Activated CD4-positive, alpha-beta T cell treated with anti-CD3 and anti-CD28 coated beads for 36 hours (primary cell): Measurements from ENCODE around the gene WDR37. TPM values are rescaled to one million over a fixed set of nuclear protein-coding genes. Genes with fewer than 3 reads are reported as not detected.

Experiments
- ATAC-seq: fragments of 200-7000 bp; cut with Tn5 transposase; one replicate; pipeline ENCODE4 v1.10.0; 2021; ENCODE audit warnings: mild to moderate bottlenecking, moderate library complexity
- CTCF ChIA-PET: fragments of 350-600 bp; sonication (Branson Sonifier 250); formaldehyde crosslinking; loops from one replicate; lab custom pipeline; 2021; ENCODE audit warnings: antibody characterized with exemption; lab: Charles Lee
- POLR2A ChIA-PET: fragments of 350-600 bp; sonication (Branson Sonifier 250); formaldehyde crosslinking; loops from one replicate; lab custom pipeline; 2021; ENCODE audit warnings: antibody characterized with exemption, inconsistent platforms; lab: Charles Lee
- DNase-seq: peaks from one replicate; pipeline ENCODE4 v3.0.0-alpha.2; 2020
- H3K27ac Mint-ChIP-seq: one replicate; pipeline ENCODE4 v1.8.0; 2021; ENCODE audit warnings: mixed read lengths
- H3K27me3 Mint-ChIP-seq: one replicate; pipeline ENCODE4 v1.8.0; 2021; ENCODE audit warnings: mixed read lengths
- H3K36me3 Mint-ChIP-seq: one replicate; pipeline ENCODE4 v1.8.0; 2021; ENCODE audit warnings: low read depth, mixed read lengths
- H3K4me1 Mint-ChIP-seq: one replicate; pipeline ENCODE4 v1.8.0; 2021; ENCODE audit warnings: mixed read lengths
- H3K4me3 Mint-ChIP-seq: one replicate; pipeline ENCODE4 v1.8.0; 2021; ENCODE audit warnings: mild to moderate bottlenecking, moderate library complexity, mixed read lengths
- H3K9me3 Mint-ChIP-seq: one replicate; pipeline ENCODE4 v1.8.0; 2021; ENCODE audit warnings: low read depth, mixed read lengths
- intact Hi-C, 2 experiments: fragments of 100-400 bp; cut with DNase I in 1 of 2; cut with micrococcal nuclease in 1 of 2; formaldehyde crosslinking; loops; one replicate each; pipeline versions ENCODE4 v1.14.2 to v1.15.1; 2022 to 2024; cut with DNase I, micrococcal nuclease
- total RNA-seq, 2 experiments: library from RNA; stranded (reverse); gene quantifications; one replicate each; pipeline ENCODE4 v1.2.3, GENCODE V29; 2021

The WDR37 gene
- total RNA-seq, 2 experiments from 2014 or later = 16.3 to 16.8 TPM

DNA sequence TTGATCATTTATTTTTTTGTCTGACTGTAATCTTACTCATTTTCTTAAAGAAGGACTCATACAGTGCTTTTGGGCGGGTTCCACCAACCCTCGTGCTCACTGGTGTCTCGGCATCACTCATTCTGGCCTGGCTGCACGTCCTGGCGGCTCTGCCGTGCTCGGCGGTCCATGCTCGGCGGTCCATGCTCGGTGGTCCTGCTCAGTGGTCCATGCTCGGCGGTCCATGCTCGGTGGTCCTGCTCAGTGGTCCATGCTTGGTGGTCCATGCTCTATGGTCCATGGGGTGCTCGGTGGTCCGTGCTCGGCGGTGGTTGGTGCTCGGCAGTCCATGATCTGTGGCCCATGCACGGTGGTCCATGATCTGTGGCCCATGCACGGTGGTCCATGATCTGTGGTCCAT is 72.5 kb downstream of the WDR37 start:
- peaks cover 50% of the 10 kb centered on the region for H3K36me3 Mint-ChIP-seq
- no peak for DNase-seq

DNA sequence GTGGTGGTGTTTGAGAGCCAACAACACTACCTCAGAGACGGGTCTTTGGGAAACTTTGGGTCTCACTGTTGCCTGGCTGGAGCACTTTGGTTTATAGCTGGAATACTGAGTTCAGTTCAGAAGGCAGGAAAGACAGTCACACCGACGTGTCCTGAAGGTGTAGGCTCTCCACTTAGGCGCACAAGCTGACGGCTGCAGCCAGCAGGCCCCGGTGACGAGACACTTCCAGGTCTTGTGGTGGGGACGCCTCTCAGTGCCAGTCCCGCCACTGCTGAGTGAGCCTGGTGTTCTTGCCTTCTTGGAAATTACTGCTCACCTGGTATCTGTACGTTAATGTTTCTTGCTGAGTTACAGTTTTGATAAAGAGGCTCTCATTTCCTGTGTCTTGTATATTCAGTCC is 74.0 kb downstream of the WDR37 start:
- Mint-ChIP-seq H3K4me3 (no peak overlapping the region), H3K27ac (no peak overlapping the region), H3K27me3 (no peaks in the 10 kb centered on the region), H3K9me3 (no peaks in the 10 kb centered on the region), H3K4me1 (peaks cover 7% of the 10 kb centered on the region), H3K36me3 (peaks cover 39% of the 10 kb centered on the region)
- ChIA-PET CTCF (no interaction called here), POLR2A (no interaction called here)
- ATAC-seq (no peak), DNase-seq (no peak)
- intact Hi-C loops = no loop called here

More for the DNA sequence above, 72.5 kb downstream of the WDR37 start:
- Mint-ChIP-seq H3K4me3 (no peak overlapping the region), H3K4me1 (peaks cover 11% of the 10 kb centered on the region), H3K27me3 (no peaks in the 10 kb centered on the region), H3K9me3 (no peaks in the 10 kb centered on the region), H3K27ac (no peak overlapping the region)
- ChIA-PET POLR2A (no interaction called here), CTCF (no interaction called here)
- ATAC-seq = no peak
- intact Hi-C loops = no loop called here

DNA sequence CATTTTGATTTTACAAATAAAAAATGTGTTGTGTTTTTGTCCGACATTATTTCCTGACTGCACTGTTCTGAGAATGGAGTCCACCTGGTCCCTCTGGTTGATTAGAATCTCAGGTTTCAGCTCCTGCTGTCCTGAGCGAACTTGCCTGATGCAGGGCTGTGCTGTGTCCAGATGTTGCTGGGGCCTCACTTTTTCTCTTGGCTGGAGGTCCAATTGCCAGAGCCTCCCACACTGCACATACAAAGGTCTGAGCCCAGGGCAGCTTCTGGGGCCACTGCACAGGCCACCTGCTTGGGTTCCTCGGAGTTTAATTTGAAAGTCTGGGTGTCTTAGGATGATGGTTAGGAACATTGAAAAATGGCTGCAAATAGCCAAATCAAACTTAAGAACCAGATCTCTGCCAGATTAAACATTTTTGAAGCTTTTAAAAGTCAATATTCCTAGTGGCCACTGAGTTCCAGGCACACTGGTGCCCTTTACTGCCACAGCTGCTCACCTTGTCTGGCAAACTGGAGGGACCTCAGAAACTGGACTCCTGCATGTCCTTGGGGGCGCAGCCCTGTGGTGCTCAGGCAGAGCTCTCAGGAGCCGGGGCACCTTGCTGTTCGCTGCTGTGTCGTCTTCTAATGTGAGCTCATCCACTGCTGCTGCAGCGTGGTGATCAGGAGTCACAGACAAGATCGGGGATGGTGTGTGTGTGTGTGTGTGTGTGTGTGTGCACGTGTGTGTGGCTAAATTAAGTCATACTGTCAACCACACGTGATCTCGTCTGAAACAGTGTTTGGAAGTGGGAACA is 75.0 kb downstream of the WDR37 start:
- CTCF ChIA-PET = no interaction called here
- H3K4me3 Mint-ChIP-seq = no peak overlapping the region

DNA sequence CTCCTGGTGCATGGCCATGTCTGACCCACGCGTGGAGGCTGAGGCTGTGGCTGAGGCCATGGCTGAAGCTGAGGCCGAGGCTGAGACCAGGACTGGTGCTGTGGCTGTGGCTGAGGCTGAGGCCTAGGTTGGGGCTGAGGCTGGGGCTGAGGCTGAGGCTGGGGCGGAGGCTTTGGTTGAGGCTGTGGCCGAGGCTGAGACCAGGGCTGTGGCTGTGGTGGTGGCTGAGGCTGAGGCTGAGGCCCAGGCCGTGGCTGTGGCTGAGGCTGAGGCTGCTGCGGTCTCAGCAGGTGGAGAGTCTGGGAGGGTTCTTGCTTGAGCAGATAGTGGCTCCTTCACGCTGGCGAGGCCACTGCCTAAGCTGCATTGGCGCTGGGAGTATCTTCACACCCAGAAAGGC is 76.4 kb downstream of the WDR37 start:
- CTCF ChIA-PET = interaction anchor here (0.7 to 1.0 kb wide), 2 partner anchors 22 to 179 kb away, joined by 3 read pairs; no protein-coding TSS in a partner anchor
- Mint-ChIP-seq H3K27ac (peak overlapping the region; percentile 10), H3K9me3 (no peaks in the 10 kb centered on the region), H3K4me3 (no peak overlapping the region), H3K27me3 (no peaks in the 10 kb centered on the region), H3K36me3 (peaks cover 29% of the 10 kb centered on the region), H3K4me1 (peaks cover 7% of the 10 kb centered on the region)
- POLR2A ChIA-PET = no interaction called here
- DNase-seq = no peak
- intact Hi-C loops = no loop called here
- ATAC-seq = no peak

More for the DNA sequence above, 75.0 kb downstream of the WDR37 start:
- peaks cover 7% of the 10 kb centered on the region for H3K4me1 Mint-ChIP-seq
- intact Hi-C loops = no loop called here
- no peaks in the 10 kb centered on the region for H3K27me3 Mint-ChIP-seq
- POLR2A ChIA-PET = no interaction called here
- DNase-seq = no peak
- peaks cover 33% of the 10 kb centered on the region for H3K36me3 Mint-ChIP-seq
- no peak for ATAC-seq
- no peak overlapping the region for H3K27ac Mint-ChIP-seq
- H3K9me3 Mint-ChIP-seq = no peaks in the 10 kb centered on the region

DNA sequence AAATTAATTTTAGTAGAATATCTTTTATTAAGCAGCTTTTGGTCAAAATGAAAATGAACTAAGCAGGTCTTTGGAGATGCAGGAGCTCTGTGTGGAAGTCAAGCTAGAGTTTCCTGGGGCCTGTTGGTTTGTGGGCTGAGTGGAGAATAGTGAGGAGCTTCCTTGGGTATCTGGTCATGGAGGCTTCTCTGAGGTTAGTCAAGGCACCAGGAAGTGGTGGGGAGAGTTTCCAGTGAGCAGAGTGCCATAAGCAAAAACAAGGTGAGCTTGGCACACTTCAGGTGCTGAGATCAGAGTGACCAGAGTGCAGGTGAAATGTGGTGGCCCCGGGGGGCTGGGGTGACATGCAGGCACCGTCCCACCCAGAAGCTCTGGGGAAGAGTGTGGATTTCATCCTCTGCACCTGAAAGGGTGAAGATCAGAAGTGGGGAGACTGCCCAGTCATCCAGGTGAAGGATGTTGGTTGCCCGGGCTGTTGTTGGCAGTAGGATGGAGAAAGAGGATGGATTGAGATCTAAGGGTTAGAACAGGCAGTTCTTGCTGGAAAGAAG is 77.4 kb downstream of the WDR37 start:
- peaks cover 7% of the 10 kb centered on the region for H3K4me1 Mint-ChIP-seq
- intact Hi-C loops = no loop called here
- peaks cover 5% of the 10 kb centered on the region for H3K9me3 Mint-ChIP-seq
- POLR2A ChIA-PET = no interaction called here
- DNase-seq (no peak), ATAC-seq (no peak)
- CTCF ChIA-PET = interaction anchor here (0.6 kb wide), 1 partner anchor 340 kb away, joined by 3 read pairs; no protein-coding TSS in a partner anchor
- H3K27ac Mint-ChIP-seq = peak overlapping the region; percentile 34
- peaks cover 29% of the 10 kb centered on the region for H3K36me3 Mint-ChIP-seq
- H3K4me3 Mint-ChIP-seq = no peak overlapping the region
- H3K27me3 Mint-ChIP-seq = no peaks in the 10 kb centered on the region

DNA sequence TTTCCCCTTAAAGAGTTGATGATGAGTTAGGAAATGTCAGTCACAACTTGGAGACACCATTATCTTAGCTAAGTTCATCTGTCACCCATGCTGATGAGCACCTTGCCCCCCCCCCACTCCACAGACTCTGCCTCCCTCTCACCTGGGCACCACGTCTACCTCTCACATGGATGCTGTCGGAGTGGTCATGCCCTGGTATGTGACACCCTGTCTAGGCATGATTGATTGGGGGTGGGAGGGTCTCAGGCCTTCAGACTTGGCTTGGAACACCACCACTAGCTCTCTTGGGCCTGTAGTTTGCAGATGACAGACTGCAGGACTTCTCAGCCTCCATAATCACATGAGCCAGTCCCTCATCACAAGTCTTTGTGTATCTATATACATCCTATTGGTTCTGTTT is 78.0 kb downstream of the WDR37 start:
- Mint-ChIP-seq H3K36me3 (peaks cover 25% of the 10 kb centered on the region), H3K27ac (no peak overlapping the region), H3K4me3 (no peak overlapping the region), H3K9me3 (peaks cover 10% of the 10 kb centered on the region), H3K4me1 (peaks cover 7% of the 10 kb centered on the region), H3K27me3 (no peaks in the 10 kb centered on the region)
- intact Hi-C loops = no loop called here
- ChIA-PET CTCF (interaction anchor here (0.6 to 1.2 kb wide), 2 partner anchors 9 to 340 kb away, joined by 3 to 5 read pairs; no protein-coding TSS in a partner anchor), POLR2A (no interaction called here)
- DNase-seq (no peak), ATAC-seq (no peak)

DNA sequence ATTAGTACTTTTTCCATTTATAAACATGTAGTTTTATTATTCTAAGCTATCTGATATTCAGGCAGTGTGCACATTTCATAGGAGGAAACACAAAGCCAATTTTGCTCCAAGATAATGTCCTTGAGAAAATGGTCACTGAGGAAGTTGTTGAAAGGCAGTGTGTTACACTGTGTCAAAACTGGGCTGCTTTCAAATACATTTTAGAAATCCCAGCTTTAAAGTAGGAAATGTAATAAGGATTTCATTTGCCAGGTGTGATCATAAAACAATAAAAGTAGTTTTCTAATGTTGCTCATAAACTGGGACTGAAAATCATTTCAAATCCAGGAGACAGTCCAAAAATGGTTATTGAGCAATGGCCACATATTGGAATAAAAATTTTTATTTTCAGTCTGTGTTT is 80.1 kb downstream of the WDR37 start:
- intact Hi-C loops = no loop called here
- CTCF ChIA-PET = interaction anchor here (1.2 kb wide), 1 partner anchor 26 kb away, joined by 3 read pairs; no protein-coding TSS in a partner anchor
- peaks cover 7% of the 10 kb centered on the region for H3K4me1 Mint-ChIP-seq
- DNase-seq = no peak
- H3K9me3 Mint-ChIP-seq = peaks cover 14% of the 10 kb centered on the region
- no peak overlapping the region for H3K27ac Mint-ChIP-seq
- H3K27me3 Mint-ChIP-seq = no peaks in the 10 kb centered on the region
- POLR2A ChIA-PET = no interaction called here
- peaks cover 5% of the 10 kb centered on the region for H3K36me3 Mint-ChIP-seq
- no peak for ATAC-seq
- H3K4me3 Mint-ChIP-seq = no peak overlapping the region

DNA sequence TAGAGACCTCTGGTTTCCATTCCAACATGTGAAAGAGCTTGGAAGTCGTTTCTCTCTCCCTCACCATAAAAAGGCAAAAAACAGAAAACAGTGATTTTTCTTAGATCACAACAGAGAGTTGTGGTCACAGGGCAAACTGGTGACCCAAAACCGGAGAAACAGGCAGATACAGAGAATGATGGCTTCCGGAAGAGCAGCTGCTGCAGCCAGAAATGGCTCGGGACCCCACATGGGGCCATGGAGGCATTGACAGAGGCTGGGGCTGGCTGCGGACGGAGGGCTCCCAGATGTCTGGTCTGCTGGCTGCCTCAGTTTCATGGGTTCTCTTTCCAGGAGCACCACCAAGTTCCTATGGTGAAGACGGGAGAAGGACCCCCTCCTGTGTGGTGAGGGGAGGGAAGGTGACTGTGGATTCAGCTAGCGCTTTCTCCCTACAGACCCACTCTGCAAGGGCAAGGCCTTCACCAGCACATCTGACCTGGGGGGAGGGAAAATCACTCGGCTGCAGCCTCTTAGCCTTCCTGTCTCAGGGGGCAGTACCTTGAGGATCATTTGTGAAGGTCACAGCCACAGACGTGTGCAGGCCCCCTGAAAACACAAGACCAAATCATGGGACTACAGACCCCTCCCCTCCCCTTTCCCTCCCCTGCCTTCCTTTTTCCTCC is 81.4 kb downstream of the WDR37 start:
- ChIA-PET CTCF (no interaction called here), POLR2A (no interaction called here)
- Mint-ChIP-seq H3K27me3 (no peaks in the 10 kb centered on the region), H3K4me3 (no peak overlapping the region), H3K27ac (no peak overlapping the region), H3K9me3 (peaks cover 14% of the 10 kb centered on the region), H3K36me3 (no peaks in the 10 kb centered on the region), H3K4me1 (peaks cover 7% of the 10 kb centered on the region)
- intact Hi-C loops = no loop called here
- no peak for DNase-seq
- no peak for ATAC-seq

DNA sequence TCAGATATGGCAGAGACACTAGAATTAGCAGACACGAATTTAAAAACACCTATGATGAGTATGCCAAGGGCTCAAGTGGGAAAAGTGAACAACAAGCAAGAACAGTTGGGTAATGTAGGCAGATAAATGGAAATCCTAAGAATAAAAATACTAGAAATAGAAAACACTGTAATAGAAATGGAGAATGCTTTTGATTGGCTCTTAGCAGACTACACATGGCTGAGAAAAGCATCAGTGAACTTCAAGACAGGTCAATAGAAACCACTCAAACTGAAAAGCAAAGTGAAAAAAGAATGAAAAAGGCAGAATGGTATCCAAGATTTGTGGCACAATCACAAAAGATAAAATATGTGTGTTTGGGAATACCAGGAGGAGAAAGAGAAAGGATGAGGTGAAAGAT is 82.3 kb downstream of the WDR37 start:
- Mint-ChIP-seq H3K36me3 (no peaks in the 10 kb centered on the region), H3K4me3 (no peak overlapping the region), H3K9me3 (peaks cover 14% of the 10 kb centered on the region), H3K27me3 (no peaks in the 10 kb centered on the region), H3K27ac (no peak overlapping the region), H3K4me1 (peaks cover 2% of the 10 kb centered on the region)
- DNase-seq (no peak), ATAC-seq (no peak)
- POLR2A ChIA-PET = no interaction called here
- intact Hi-C loops = no loop called here
- CTCF ChIA-PET = no interaction called here

DNA sequence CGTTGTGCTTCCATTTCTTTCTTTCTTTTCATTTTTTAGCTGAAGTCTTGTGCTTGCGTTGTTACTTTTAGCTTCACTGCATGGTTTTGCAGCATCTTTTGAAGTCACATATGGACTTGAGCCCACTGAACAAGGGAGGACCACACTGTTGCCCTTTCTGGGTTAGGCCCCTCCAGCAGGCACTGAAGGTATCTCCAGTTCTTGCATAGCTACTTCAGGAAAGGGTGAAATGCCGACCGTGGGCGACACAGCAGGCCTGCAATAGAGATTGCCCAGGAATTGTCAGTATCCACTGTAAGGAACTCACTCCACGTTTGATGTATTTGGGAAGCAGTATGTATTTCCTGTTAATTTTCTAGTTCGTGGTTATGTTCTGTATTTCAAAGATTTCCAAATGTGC is 85.1 kb downstream of the WDR37 start:
- POLR2A ChIA-PET = no interaction called here
- Mint-ChIP-seq H3K27me3 (peaks cover 4% of the 10 kb centered on the region), H3K9me3 (peaks cover 18% of the 10 kb centered on the region), H3K36me3 (no peaks in the 10 kb centered on the region), H3K4me3 (no peak overlapping the region), H3K27ac (no peak overlapping the region), H3K4me1 (no peaks in the 10 kb centered on the region)
- ATAC-seq = no peak
- CTCF ChIA-PET = no interaction called here
- DNase-seq = no peak
- intact Hi-C loops = no loop called here

DNA sequence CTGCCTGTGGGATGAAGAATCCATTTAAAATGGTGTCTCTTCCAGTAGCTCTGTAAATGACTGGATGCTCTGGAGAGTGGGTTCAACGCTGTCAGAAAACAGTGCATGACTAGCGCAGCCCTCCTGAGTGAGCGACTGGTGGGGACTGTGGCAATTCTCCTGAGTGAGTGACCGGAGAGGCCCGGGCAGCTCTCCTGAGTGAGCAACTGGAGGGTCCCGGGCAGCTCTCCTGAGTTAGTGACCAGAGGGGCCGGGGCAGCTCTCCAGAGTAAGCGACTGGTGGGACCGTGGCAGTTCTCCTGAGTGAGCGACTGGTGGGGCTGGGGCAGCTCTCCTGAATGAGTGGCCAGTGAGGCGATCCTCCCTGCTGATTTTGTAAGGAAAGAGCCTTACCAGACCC is 85.5 kb downstream of the WDR37 start:
- H3K9me3 Mint-ChIP-seq = peaks cover 18% of the 10 kb centered on the region
- H3K36me3 Mint-ChIP-seq = no peaks in the 10 kb centered on the region
- DNase-seq (no peak), ATAC-seq (no peak)
- ChIA-PET CTCF (no interaction called here), POLR2A (no interaction called here)
- peaks cover 4% of the 10 kb centered on the region for H3K27me3 Mint-ChIP-seq
- no peak overlapping the region for H3K27ac Mint-ChIP-seq
- H3K4me3 Mint-ChIP-seq = no peak overlapping the region
- intact Hi-C loops = no loop called here
- H3K4me1 Mint-ChIP-seq = no peaks in the 10 kb centered on the region

DNA sequence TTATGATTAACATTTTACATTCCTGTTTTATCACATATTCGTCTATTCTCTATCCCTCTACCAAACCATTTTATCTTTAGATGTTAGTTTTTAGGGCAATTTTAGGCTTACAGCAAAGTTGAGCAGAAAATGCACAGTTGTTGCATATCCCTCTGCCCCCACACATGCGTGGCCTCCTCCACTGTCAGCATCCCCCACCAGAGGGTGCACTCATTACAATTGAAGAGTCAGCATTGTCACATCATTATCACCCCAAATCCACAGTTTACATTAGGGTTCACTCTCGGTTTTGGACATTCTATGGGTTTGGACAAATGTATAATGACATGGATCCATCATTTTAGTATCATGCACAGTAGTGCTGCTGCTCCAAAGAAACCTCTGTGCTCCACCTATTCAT is 86.4 kb downstream of the WDR37 start:
- Mint-ChIP-seq H3K27ac (no peak overlapping the region), H3K9me3 (peaks cover 20% of the 10 kb centered on the region), H3K36me3 (no peaks in the 10 kb centered on the region), H3K27me3 (peaks cover 4% of the 10 kb centered on the region), H3K4me1 (no peaks in the 10 kb centered on the region), H3K4me3 (no peak overlapping the region)
- ChIA-PET CTCF (no interaction called here), POLR2A (no interaction called here)
- ATAC-seq = no peak
- DNase-seq = peak; percentile 47
- intact Hi-C loops = no loop called here
